Measurements from ENCODE around the gene SLC8A2. TPM values are rescaled to one million over a fixed set of nuclear protein-coding genes. Genes with fewer than 3 reads are reported as not detected.

SLC8A2 gene
- total and polyA plus RNA-seq, 2 of the 4 experiments (the other 2 are of a cell fraction) = 0.05 TPM; not detected in 1

DNA sequence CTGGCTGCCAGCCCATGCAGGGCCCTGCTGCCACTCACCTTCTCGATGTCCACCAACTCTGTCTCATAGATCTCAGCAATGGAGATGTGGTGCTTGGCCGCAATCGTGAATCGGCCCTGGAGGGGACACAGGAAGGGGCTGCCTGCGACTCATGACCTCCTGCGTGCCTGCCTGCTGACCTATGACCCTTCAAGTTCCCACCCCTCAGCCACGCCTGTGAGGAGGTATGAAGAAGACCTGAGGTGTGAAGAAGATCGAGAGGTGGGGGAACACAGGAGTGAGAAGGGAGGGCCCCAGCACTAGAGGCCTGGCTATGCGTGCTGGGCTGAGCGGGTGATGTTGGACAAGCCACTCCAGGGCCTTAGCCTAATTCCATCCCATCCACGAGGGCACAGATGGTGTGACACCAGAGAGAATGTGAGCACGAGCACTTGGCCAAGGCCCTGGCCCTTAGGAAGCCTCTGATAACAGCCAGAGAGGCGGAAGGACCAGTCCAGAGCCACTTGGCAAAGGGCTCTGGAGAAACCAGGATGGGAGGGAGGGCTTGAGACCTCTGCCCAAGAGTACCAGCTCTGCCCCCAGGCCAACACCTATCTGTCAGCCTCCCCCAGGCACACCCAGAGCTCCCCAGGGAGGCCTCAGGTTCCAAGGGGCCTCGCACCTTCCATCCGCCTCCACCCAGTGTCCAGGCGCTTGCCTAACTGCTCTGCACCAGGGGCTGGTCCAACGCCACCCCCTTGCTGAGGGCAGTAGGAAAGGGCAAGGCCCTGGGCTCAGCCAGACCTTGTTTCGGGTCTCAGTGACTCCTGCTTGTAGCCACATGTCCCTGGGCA lies 21.9 kb upstream of the SLC8A2 start:
- Histone ChIP-seq H3K27me3 (ENCODE audit: control insufficient read depth, insufficient read depth, low read length) (no peaks in the 10 kb centered on the region), H4K8ac (ENCODE audit: low read depth in 2 of 2, low read length in 2 of 2) (no peak overlapping the region), H2BK20ac (ENCODE audit: low read depth, low read length) (no peak overlapping the region), H3K79me1 (ENCODE audit: low read depth in 1 of 2, low read length in 2 of 2) (peaks cover 0 to 9% of the 10 kb centered on the region in 2 experiments; a peak in 2 of 4 replicates), H2AFZ (replicated peaks; ENCODE audit: low read length, poor library complexity) (no peak overlapping the region), H3K4ac (ENCODE audit: low read depth, low read length) (no peak overlapping the region), H3K9me1 (ENCODE audit: insufficient read depth, low read length) (peaks cover 8% of the 10 kb centered on the region; the same call in 1 of the 2 replicates), H3K4me2 (ENCODE audit: low read depth, low read length) (no peak overlapping the region), H3K14ac (replicated peaks; ENCODE audit: low read depth, low read length) (no peak overlapping the region), H3K36me3 (ENCODE audit: control insufficient read depth, insufficient read depth, low read length) (peaks cover 58% of the 10 kb centered on the region), H3K9me3 (ENCODE audit: control insufficient read depth, insufficient read depth, low read length) (no peaks in the 10 kb centered on the region), H2BK120ac (ENCODE audit: low read depth, low read length) (no peak overlapping the region), H3K4me3 (ENCODE audit: insufficient read depth, low read depth, low read length) (no peak overlapping the region), H3K18ac (ENCODE audit: low read depth, low read length) (no peak overlapping the region), H3K56ac (ENCODE audit: extremely low read depth, insufficient read depth, low read length) (no peak overlapping the region), H4K20me1 (ENCODE audit: insufficient read depth, low read length) (peaks cover 15% of the 10 kb centered on the region), H4K91ac (ENCODE audit: insufficient read depth, low read depth, low read length) (no peak overlapping the region), H3K23ac (ENCODE audit: low read depth, low read length) (no peak overlapping the region), H4K5ac (ENCODE audit: low read depth, low read length) (no peak overlapping the region), H2AK5ac (ENCODE audit: low read depth, low read length) (no peak overlapping the region), H2AK9ac (replicated peaks; ENCODE audit: low read depth, low read length, poor library complexity) (no peak overlapping the region), H3K4me1 (ENCODE audit: control insufficient read depth, insufficient read depth, low read length) (no peaks in the 10 kb centered on the region), H3K9ac (ENCODE audit: low read depth, low read length) (no peak overlapping the region), H2BK5ac (ENCODE audit: low read depth, low read length, poor library complexity, severe bottlenecking) (no peak overlapping the region), H3K27ac (ENCODE audit: insufficient read depth, low read length) (no peak overlapping the region), H2BK15ac (ENCODE audit: low read depth, low read length) (no peak overlapping the region)
- DNase-seq (no peak), ATAC-seq (ENCODE audit: low read depth) (no peak)
- intact Hi-C loops (cut with micrococcal nuclease) = no loop called here
- dilution Hi-C loops (cut with HindIII; ENCODE audit: low sequenced_read_pairs, unreplicated experiment) = no loop called here
- in situ Hi-C loops (cut with MboI; ENCODE audit: low sequenced_read_pairs) = no loop called here
- ChIA-PET POLR2A (ENCODE audit: unreplicated experiment) (no interaction called here), CTCF (no interaction called here)
- WGBS, 2 experiments (ENCODE audit: extremely low coverage in 2 of 2, insufficient read length in 1 of 2) = 95% methylated on average over 4 of the region's 18 CpGs; no CpG with 5 or more reads in 1 of the 2 experiments
- BruUV-seq (replicated peaks) = no TSS peak
- TF ChIP-seq, protein P1, sequence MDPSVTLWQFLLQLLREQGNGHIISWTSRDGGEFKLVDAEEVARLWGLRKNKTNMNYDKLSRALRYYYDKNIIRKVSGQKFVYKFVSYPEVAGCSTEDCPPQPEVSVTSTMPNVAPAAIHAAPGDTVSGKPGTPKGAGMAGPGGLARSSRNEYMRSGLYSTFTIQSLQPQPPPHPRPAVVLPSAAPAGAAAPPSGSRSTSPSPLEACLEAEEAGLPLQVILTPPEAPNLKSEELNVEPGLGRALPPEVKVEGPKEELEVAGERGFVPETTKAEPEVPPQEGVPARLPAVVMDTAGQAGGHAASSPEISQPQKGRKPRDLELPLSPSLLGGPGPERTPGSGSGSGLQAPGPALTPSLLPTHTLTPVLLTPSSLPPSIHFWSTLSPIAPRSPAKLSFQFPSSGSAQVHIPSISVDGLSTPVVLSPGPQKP (IDR thresholded peaks at IDR 0.05; ENCODE audit: borderline replicate concordance, low read depth, low read length) = no peak
- TF ChIP-seq SMC3 (IDR thresholded peaks at IDR 0.05; ENCODE audit: low read depth, low read length) (no peak), USF2 (IDR thresholded peaks at IDR 0.05; ENCODE audit: low read depth, low read length) (no peak), POLR2A (IDR thresholded peaks at IDR 0.05; ENCODE audit: low read depth, low read length) (no peak), NFE2L2 (IDR thresholded peaks at IDR 0.05; ENCODE audit: low read depth, low read length) (no peak), MAZ (IDR thresholded peaks at IDR 0.05; ENCODE audit: borderline replicate concordance, low read depth, low read length) (no peak), CEBPB (IDR thresholded peaks at IDR 0.05; ENCODE audit: low read depth, low read length) (no peak), CHD1 (IDR thresholded peaks at IDR 0.05; ENCODE audit: low read depth, low read length) (no peak), RCOR1 (IDR thresholded peaks at IDR 0.05; ENCODE audit: insufficient replicate concordance, low read length) (no peak), MAFK (IDR thresholded peaks at IDR 0.05; ENCODE audit: low read depth, low read length) (no peak), RAD21 (IDR thresholded peaks at IDR 0.05; ENCODE audit: low read length) (no peak), RFX5 (IDR thresholded peaks at IDR 0.05; ENCODE audit: low read depth, low read length) (no peak), CTCF (conservative IDR thresholded peaks at IDR 0.05; ENCODE audit: low read depth, low read length) (no peak), BHLHE40 (IDR thresholded peaks at IDR 0.05; ENCODE audit: low read depth, low read length) (no peak), FOS (IDR thresholded peaks at IDR 0.05; ENCODE audit: low read depth, low read length) (no peak)

Measured in IMR-90 (cell line).